ENCODE measurements around the gene RAB7B.

DNA sequence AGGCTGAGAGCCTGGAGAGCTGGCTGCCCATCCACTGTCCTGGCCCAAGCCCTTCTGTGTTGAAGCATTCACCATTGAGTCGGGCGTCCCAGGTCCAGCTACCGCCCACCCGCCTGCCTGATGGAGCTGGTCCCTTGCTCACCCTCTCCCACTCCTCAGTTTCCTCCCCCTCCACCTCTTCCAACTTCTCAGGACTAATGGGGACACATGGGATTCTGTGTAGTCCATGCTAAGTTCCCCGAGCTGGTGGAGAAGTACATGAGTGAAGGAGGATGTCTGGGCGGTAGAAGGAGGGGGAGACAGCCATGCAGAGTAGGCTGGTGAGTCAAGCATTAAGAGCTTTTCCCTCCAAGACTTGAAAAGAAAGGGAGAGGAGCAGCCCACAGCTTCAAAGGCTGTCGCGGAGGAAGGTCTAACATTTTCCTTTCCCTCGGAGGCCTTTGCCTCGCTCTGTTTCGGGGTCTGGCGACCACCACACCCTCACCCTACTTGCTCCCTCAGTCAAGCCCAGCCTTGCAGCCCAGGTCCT, 60.5 kb downstream of the RAB7B start:
- TF ChIP-seq CTCF (conservative IDR thresholded peaks at IDR 0.05; ENCODE audit: low read depth, low read length) (no peak), MAFK (IDR thresholded peaks at IDR 0.05; ENCODE audit: low read depth, low read length) (no peak), POLR2A (IDR thresholded peaks at IDR 0.05; ENCODE audit: low read depth, low read length) (no peak), FOS (IDR thresholded peaks at IDR 0.05; ENCODE audit: low read depth, low read length) (no peak), RAD21 (IDR thresholded peaks at IDR 0.05; ENCODE audit: low read length) (no peak), USF2 (IDR thresholded peaks at IDR 0.05; ENCODE audit: low read depth, low read length) (no peak), RFX5 (IDR thresholded peaks at IDR 0.05; ENCODE audit: low read depth, low read length) (no peak), MAZ (IDR thresholded peaks at IDR 0.05; ENCODE audit: borderline replicate concordance, low read depth, low read length) (no peak), CEBPB (IDR thresholded peaks at IDR 0.05; ENCODE audit: low read depth, low read length) (no peak), MXI1 (IDR thresholded peaks at IDR 0.05; ENCODE audit: borderline replicate concordance, low read depth, low read length) (no peak), BHLHE40 (IDR thresholded peaks at IDR 0.05; ENCODE audit: low read depth, low read length) (no peak)
- TF ChIP-seq, protein P1, sequence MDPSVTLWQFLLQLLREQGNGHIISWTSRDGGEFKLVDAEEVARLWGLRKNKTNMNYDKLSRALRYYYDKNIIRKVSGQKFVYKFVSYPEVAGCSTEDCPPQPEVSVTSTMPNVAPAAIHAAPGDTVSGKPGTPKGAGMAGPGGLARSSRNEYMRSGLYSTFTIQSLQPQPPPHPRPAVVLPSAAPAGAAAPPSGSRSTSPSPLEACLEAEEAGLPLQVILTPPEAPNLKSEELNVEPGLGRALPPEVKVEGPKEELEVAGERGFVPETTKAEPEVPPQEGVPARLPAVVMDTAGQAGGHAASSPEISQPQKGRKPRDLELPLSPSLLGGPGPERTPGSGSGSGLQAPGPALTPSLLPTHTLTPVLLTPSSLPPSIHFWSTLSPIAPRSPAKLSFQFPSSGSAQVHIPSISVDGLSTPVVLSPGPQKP (IDR thresholded peaks at IDR 0.05; ENCODE audit: borderline replicate concordance, low read depth, low read length) = no peak

Measured in IMR-90 (cell line).